Tibial nerve (tissue), 4 donors: Measurements from ENCODE around the gene LEMD2. TPM values are rescaled to one million over a fixed set of nuclear protein-coding genes. Genes with fewer than 3 reads are reported as not detected.

Experiments
- DNase-seq, 2 donors: peaks; one replicate each; pipeline ENCODE4 v3.0.0-alpha.2; 2019; ENCODE audit warnings: low spot score in 2 of 2
- H3K27ac ChIP-seq, 4 donors: fragments of 200-600 bp; sonication (generic) in 3 of 4; one replicate each; pipeline ENCODE4 v1.5.1; 2017 to 2019; ENCODE audit warnings: mild to moderate bottlenecking in 1 of 4
- H3K27me3 ChIP-seq, 2 donors: fragments of 200-600 bp; sonication (generic) in 1 of 2; one replicate each; pipeline versions ENCODE4 v1.5.1 to v1.6.0; 2017 to 2019
- H3K36me3 ChIP-seq, 3 donors: fragments of 200-600 bp; sonication (generic); one replicate each; pipeline ENCODE4 v1.5.1; 2018 to 2019
- H3K4me1 ChIP-seq, 4 donors: fragments of 200-600 bp; sonication (generic) in 3 of 4; one replicate each; pipeline ENCODE4 v1.5.1; 2017 to 2019
- H3K4me3 ChIP-seq, 4 donors: fragments of 200-600 bp; sonication (generic) in 3 of 4; one replicate each; pipeline ENCODE4 v1.5.1; 2017 to 2019; ENCODE audit warnings: mild to moderate bottlenecking in 1 of 4, moderate library complexity in 1 of 4
- H3K9me3 ChIP-seq, 4 donors: fragments of 200-600 bp; sonication (generic) in 3 of 4; one replicate each; pipeline ENCODE4 v1.5.1; 2017 to 2019
- CTCF ChIP-seq, 5 experiments: fragments of 200-600 bp in 3 of 5; fragments of 450-650 bp in 2 of 5; sonication (generic) in 3 of 5; IDR thresholded peaks; one replicate each; pipeline ENCODE4 v1.5.1; 2016 to 2019; ENCODE audit warnings: antibody characterized with exemption in 5 of 5, mild to moderate bottlenecking in 3 of 5, moderate library complexity in 2 of 5
- EP300 ChIP-seq, 2 donors: sonication (generic); formaldehyde crosslinking; IDR thresholded peaks; one replicate each; pipeline ENCODE4 v1.6.1; 2017; ENCODE audit warnings: antibody characterized with exemption in 2 of 2, mild to moderate bottlenecking in 1 of 2
- POLR2A ChIP-seq, 2 donors: fragments of 450-650 bp; IDR thresholded peaks; one replicate each; pipeline ENCODE4 v1.6.1; 2017; ENCODE audit warnings: antibody characterized with exemption in 2 of 2, mild to moderate bottlenecking in 2 of 2, moderate library complexity in 2 of 2
- WGBS, 2 donors: methylation state at CpG; one replicate each; pipeline ENCODE4 v1.1.5; 2018; 5-methylcytosine and 5-hydroxymethylcytosine counted together
- total RNA-seq, 4 donors: library from RNA; depleted of rRNA; stranded (reverse); fragments of >200 nt; gene quantifications; one replicate each; pipeline ENCODE4 v1.1.0, GENCODE V29; 2016

LEMD2 gene
- total RNA-seq, 4 donors from 2014 or later, result 55.7 to 97.8 (median 70.1) TPM

GRCh38 chr6:33732817-33733708 lies 55.9 kb downstream of the LEMD2 start:
- H3K9me3 ChIP-seq, result no peaks in the 10 kb centered on the region
- WGBS, 2 donors, result 77 to 78% methylated on average over 12 to 13 of the region's 13 CpGs
- no peaks in the 10 kb centered on the region for H3K36me3 ChIP-seq
- TF ChIP-seq EP300 (IDR thresholded peaks at IDR 0.05), result no peak
- no peak for TF ChIP-seq POLR2A (IDR thresholded peaks at IDR 0.05)
- TF ChIP-seq CTCF (IDR thresholded peaks at IDR 0.05), result no peak
- no peaks in the 10 kb centered on the region for H3K27me3 ChIP-seq
- DNase-seq, result no peak
- H3K4me3 ChIP-seq, result no peak overlapping the region
- H3K4me1 ChIP-seq, result no peaks in the 10 kb centered on the region
- H3K27ac ChIP-seq, result no peak overlapping the region

- H3K27me3 ChIP-seq, result no peaks in the 10 kb centered on the region
- 77 to 84% methylated on average over 6 of the region's 6 CpGs for WGBS, 2 donors
- no peak for TF ChIP-seq EP300 (IDR thresholded peaks at IDR 0.05)
- TF ChIP-seq POLR2A (IDR thresholded peaks at IDR 0.05), result no peak
- no peak for TF ChIP-seq CTCF (IDR thresholded peaks at IDR 0.05)
- no peak overlapping the region for H3K27ac ChIP-seq
- H3K4me3 ChIP-seq, result no peak overlapping the region
- no peaks in the 10 kb centered on the region for H3K4me1 ChIP-seq
- no peaks in the 10 kb centered on the region for H3K36me3 ChIP-seq
- H3K9me3 ChIP-seq, result no peaks in the 10 kb centered on the region
- DNase-seq, result no peak
Measured at GRCh38 chr6:33732385-33732784, 56.5 kb downstream of the LEMD2 start.

GRCh38 chr6:33731751-33732282 lies 57.1 kb downstream of the LEMD2 start:
- no peak for TF ChIP-seq EP300 (IDR thresholded peaks at IDR 0.05)
- no peak for TF ChIP-seq CTCF (IDR thresholded peaks at IDR 0.05)
- TF ChIP-seq POLR2A (IDR thresholded peaks at IDR 0.05), result no peak
- Histone ChIP-seq H3K27ac (no peak overlapping the region), H3K36me3 (no peaks in the 10 kb centered on the region), H3K4me3 (no peak overlapping the region), H3K4me1 (no peaks in the 10 kb centered on the region), H3K9me3 (no peaks in the 10 kb centered on the region), H3K27me3 (no peaks in the 10 kb centered on the region)
- 73 to 77% methylated on average over 7 to 9 of the region's 9 CpGs for WGBS, 2 donors
- DNase-seq, result no peak

- DNase-seq, result no peak
- Histone ChIP-seq H3K4me3 (no peak overlapping the region), H3K4me1 (no peaks in the 10 kb centered on the region), H3K27ac (no peak overlapping the region), H3K27me3 (no peaks in the 10 kb centered on the region), H3K9me3 (no peaks in the 10 kb centered on the region), H3K36me3 (no peaks in the 10 kb centered on the region)
- WGBS, 2 donors, result 69 to 72% methylated on average over 7 of the region's 7 CpGs
- TF ChIP-seq EP300 (IDR thresholded peaks at IDR 0.05), result no peak
- no peak for TF ChIP-seq CTCF (IDR thresholded peaks at IDR 0.05)
- no peak for TF ChIP-seq POLR2A (IDR thresholded peaks at IDR 0.05)
Measured at GRCh38 chr6:33731035-33731434, 57.9 kb downstream of the LEMD2 start.

- DNase-seq, result no peak
- WGBS, 2 donors, result 72 to 80% methylated on average over 10 of the region's 10 CpGs
- Histone ChIP-seq H3K9me3 (no peaks in the 10 kb centered on the region), H3K4me1 (no peaks in the 10 kb centered on the region), H3K36me3 (no peaks in the 10 kb centered on the region), H3K27me3 (no peaks in the 10 kb centered on the region), H3K27ac (no peak overlapping the region), H3K4me3 (no peak overlapping the region)
- TF ChIP-seq POLR2A (IDR thresholded peaks at IDR 0.05) (no peak), CTCF (IDR thresholded peaks at IDR 0.05) (no peak), EP300 (IDR thresholded peaks at IDR 0.05) (peak in 1 of 2 donors; percentile 29)
Measured at GRCh38 chr6:33730611-33731010, 58.3 kb downstream of the LEMD2 start.
